ENCODE data around the gene CRB2. TPM values are rescaled to one million over a fixed set of nuclear protein-coding genes. Genes with fewer than 3 reads are reported as not detected.

CRB2 gene
- total RNA-seq, 1 experiment from 2014 or later = 0.07 TPM

DNA sequence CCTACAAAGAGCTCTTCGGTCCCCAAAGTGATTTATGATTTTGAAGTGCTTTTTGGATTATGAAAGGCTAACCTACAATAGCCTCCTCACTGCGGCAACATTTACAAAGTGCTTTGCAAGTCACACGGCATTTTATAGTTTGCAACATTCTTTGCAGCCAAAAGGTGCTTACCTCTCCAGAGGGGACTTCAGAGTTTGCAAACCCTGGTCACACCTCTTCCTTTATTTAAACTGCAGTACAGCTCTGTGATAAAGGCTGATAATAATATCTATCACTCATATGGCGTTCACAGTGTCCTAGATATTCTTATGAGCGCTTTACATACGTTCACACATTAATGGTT, 20.0 kb upstream of the CRB2 start:
- Histone ChIP-seq H3K36me3 (ENCODE audit: control insufficient read depth in 1 of 2, insufficient read depth in 2 of 2, low read length in 2 of 2) (no peaks in the 10 kb centered on the region), H3K79me2 (ENCODE audit: insufficient read depth, low read length) (no peaks in the 10 kb centered on the region), H3K4me2 (ENCODE audit: low read length) (no peak overlapping the region), H3K4me3 (replicated peaks in 1 of 2; ENCODE audit: low read depth in 1 of 2, low read length in 2 of 2) (no peak overlapping the region), H3K9me2 (ENCODE audit: insufficient read depth) (no peaks in the 10 kb centered on the region), H3K27ac (ENCODE audit: low read depth, low read length) (no peak overlapping the region), H3K27me3 (ENCODE audit: insufficient read depth, low read length) (no peaks in the 10 kb centered on the region), H3K9me3 (ENCODE audit: control insufficient read depth in 1 of 2, insufficient read depth in 1 of 2, low read depth in 1 of 2, low read length in 2 of 2) (no peaks in the 10 kb centered on the region), H2AFZ (ENCODE audit: low read depth, low read length, poor library complexity, severe bottlenecking) (no peak overlapping the region), H4K20me1 (ENCODE audit: insufficient read depth) (no peaks in the 10 kb centered on the region), H3K4me1 (ENCODE audit: control insufficient read depth in 1 of 2, insufficient read depth in 2 of 2, low read length in 2 of 2) (peaks cover 5 to 6% of the 10 kb centered on the region in 2 experiments; a peak in 3 of 4 replicates), H3K9ac (ENCODE audit: low read length) (no peak overlapping the region)
- DNase-seq (ENCODE audit: low read depth, low spot score) = no peak
- no peak for ATAC-seq
- intact Hi-C loops (cut with micrococcal nuclease) = no loop called here
- TF ChIP-seq EZH2 (IDR thresholded peaks at IDR 0.05) (no peak), MAX (IDR thresholded peaks at IDR 0.05) (no peak), ELF1 (IDR thresholded peaks at IDR 0.05; ENCODE audit: borderline replicate concordance, low read depth) (no peak), POLR2A (IDR thresholded peaks at IDR 0.05; ENCODE audit: borderline replicate concordance, extremely low read depth, insufficient read depth, insufficient read length) (no peak), SIN3A (IDR thresholded peaks at IDR 0.05; ENCODE audit: low read depth) (no peak), ZBTB33 (IDR thresholded peaks at IDR 0.05; ENCODE audit: extremely low read depth, insufficient replicate concordance, low read length) (no peak), ATF3 (IDR thresholded peaks at IDR 0.05) (no peak), EZH2phosphoT487 (IDR thresholded peaks at IDR 0.05; ENCODE audit: borderline replicate concordance) (no peak), SRF (IDR thresholded peaks at IDR 0.05; ENCODE audit: low read depth) (no peak), SP1 (IDR thresholded peaks at IDR 0.05; ENCODE audit: low read depth) (no peak), CEBPB (IDR thresholded peaks at IDR 0.05; ENCODE audit: low read depth) (no peak), REST (IDR thresholded peaks at IDR 0.05; ENCODE audit: low read depth) (no peak), RAD21 (IDR thresholded peaks at IDR 0.05; ENCODE audit: low read depth) (no peak), CBX3 (IDR thresholded peaks at IDR 0.05; ENCODE audit: low read depth) (no peak), YY1 (IDR thresholded peaks at IDR 0.05; ENCODE audit: extremely low read depth, insufficient replicate concordance, low read depth, low read length) (no peak), JUND (IDR thresholded peaks at IDR 0.05) (no peak), POLR2AphosphoS5 (IDR thresholded peaks at IDR 0.05; ENCODE audit: low read depth, low read length) (no peak)
- TF ChIP-seq, protein P1, sequence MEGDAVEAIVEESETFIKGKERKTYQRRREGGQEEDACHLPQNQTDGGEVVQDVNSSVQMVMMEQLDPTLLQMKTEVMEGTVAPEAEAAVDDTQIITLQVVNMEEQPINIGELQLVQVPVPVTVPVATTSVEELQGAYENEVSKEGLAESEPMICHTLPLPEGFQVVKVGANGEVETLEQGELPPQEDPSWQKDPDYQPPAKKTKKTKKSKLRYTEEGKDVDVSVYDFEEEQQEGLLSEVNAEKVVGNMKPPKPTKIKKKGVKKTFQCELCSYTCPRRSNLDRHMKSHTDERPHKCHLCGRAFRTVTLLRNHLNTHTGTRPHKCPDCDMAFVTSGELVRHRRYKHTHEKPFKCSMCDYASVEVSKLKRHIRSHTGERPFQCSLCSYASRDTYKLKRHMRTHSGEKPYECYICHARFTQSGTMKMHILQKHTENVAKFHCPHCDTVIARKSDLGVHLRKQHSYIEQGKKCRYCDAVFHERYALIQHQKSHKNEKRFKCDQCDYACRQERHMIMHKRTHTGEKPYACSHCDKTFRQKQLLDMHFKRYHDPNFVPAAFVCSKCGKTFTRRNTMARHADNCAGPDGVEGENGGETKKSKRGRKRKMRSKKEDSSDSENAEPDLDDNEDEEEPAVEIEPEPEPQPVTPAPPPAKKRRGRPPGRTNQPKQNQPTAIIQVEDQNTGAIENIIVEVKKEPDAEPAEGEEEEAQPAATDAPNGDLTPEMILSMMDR (IDR thresholded peaks at IDR 0.05 in 2 of 3, conservative IDR thresholded peaks at IDR 0.05 in 1 of 3; ENCODE audit: borderline replicate concordance in 1 of 3, insufficient read depth in 1 of 3, low read depth in 2 of 3, low read length in 2 of 3) = no peak
- POLR2A ChIA-PET = interaction anchor here (0.6 to 0.7 kb wide), 2 partner anchors 21 to 288 kb away, joined by 3 to 5 read pairs; no protein-coding TSS in a partner anchor
- CTCF ChIA-PET = no interaction called here
- no TSS peak for BruUV-seq (replicated peaks)
- RAD21 ChIA-PET (ENCODE audit: low non-redundant PET in 1 of 2, low total read pairs in 2 of 2, uncharacterized antibody in 2 of 2, unreplicated experiment in 2 of 2) = no interaction called here
